ENCODE measurements around the gene CMAS.

- no peak for TF ChIP-seq CTCF (IDR thresholded peaks at IDR 0.05; ENCODE audit: poor library complexity)
- no peak for TF ChIP-seq EZH2 (IDR thresholded peaks at IDR 0.05; ENCODE audit: borderline replicate concordance)
Measured at GRCh38 chr12:22032732-22033131, 13.3 kb upstream of the CMAS start.
